ENCODE data around the gene FHAD1. TPM values are rescaled to one million over a fixed set of nuclear protein-coding genes. Genes with fewer than 3 reads are reported as not detected.

The FHAD1 gene
- total and polyA plus RNA-seq, 2 donors (not counting 1 experiment from before 2014, with no cell fraction given): not detected

- no peaks in the 10 kb centered on the region for H3K9me3 Mint-ChIP-seq (ENCODE audit: insufficient read depth)
- intact Hi-C loops (cut with micrococcal nuclease): no loop called here
- H3K4me1 Mint-ChIP-seq: peaks cover 17% of the 10 kb centered on the region
- no peak overlapping the region for H3K4me2 ChIP-seq (replicated peaks; ENCODE audit: low read depth, low read length, poor library complexity, severe bottlenecking)
- no peaks in the 10 kb centered on the region for H4K20me1 ChIP-seq (ENCODE audit: control insufficient read depth, insufficient read depth, low read length, poor library complexity, severe bottlenecking)
- ChIA-PET POLR2A (no interaction called here), CTCF (no interaction called here)
- H3K79me2 ChIP-seq (ENCODE audit: control insufficient read depth, insufficient read depth, low read length): no peaks in the 10 kb centered on the region
- TF ChIP-seq, protein P1, sequence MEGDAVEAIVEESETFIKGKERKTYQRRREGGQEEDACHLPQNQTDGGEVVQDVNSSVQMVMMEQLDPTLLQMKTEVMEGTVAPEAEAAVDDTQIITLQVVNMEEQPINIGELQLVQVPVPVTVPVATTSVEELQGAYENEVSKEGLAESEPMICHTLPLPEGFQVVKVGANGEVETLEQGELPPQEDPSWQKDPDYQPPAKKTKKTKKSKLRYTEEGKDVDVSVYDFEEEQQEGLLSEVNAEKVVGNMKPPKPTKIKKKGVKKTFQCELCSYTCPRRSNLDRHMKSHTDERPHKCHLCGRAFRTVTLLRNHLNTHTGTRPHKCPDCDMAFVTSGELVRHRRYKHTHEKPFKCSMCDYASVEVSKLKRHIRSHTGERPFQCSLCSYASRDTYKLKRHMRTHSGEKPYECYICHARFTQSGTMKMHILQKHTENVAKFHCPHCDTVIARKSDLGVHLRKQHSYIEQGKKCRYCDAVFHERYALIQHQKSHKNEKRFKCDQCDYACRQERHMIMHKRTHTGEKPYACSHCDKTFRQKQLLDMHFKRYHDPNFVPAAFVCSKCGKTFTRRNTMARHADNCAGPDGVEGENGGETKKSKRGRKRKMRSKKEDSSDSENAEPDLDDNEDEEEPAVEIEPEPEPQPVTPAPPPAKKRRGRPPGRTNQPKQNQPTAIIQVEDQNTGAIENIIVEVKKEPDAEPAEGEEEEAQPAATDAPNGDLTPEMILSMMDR (IDR thresholded peaks at IDR 0.05): no peak
- no peak for TF ChIP-seq EZH2 (IDR thresholded peaks at IDR 0.05; ENCODE audit: borderline replicate concordance, insufficient read depth, low read depth, low read length, poor library complexity, severe bottlenecking)
- ATAC-seq (ENCODE audit: low read depth): no peak
- H3K27ac Mint-ChIP-seq: no peak overlapping the region
- peaks cover 0 to 9% (median 0%) of the 10 kb centered on the region in 4 experiments for H3K27me3 ChIP-seq (replicated peaks in 1 of 4; ENCODE audit: control extremely low read depth in 1 of 4, control insufficient read depth in 3 of 4, insufficient read depth in 4 of 4, low read length in 3 of 4)
- peaks cover 9 to 10% of the 10 kb centered on the region in 2 donors for H3K4me1 ChIP-seq (ENCODE audit: control insufficient read depth in 2 of 2, insufficient read depth in 2 of 2, low read length in 2 of 2)
- H3K27ac ChIP-seq (ENCODE audit: low read length in 2 of 2): no peak overlapping the region
- H3K4me3 Mint-ChIP-seq: no peak overlapping the region
- no peak for DNase-seq
- peaks cover 45% of the 10 kb centered on the region for H3K27me3 Mint-ChIP-seq
- WGBS (ENCODE audit: insufficient coverage): no CpG with 5 or more reads among the region's 5 CpGs
- peaks cover 0 to 6% (median 5%) of the 10 kb centered on the region in 3 donors for H3K9me3 ChIP-seq (ENCODE audit: control extremely low read depth in 1 of 3, control insufficient read depth in 2 of 3, insufficient read depth in 1 of 3, low read length in 2 of 3)
- no peaks in the 10 kb centered on the region for H3K36me3 ChIP-seq (replicated peaks in 1 of 2; ENCODE audit: control extremely low read depth in 1 of 2, control insufficient read depth in 1 of 2, extremely low read depth in 1 of 2, insufficient read depth in 2 of 2, low read length in 1 of 2)
- H2AFZ ChIP-seq (ENCODE audit: insufficient read depth, low read depth, low read length, poor library complexity, severe bottlenecking): no peak overlapping the region
- H3K4me3 ChIP-seq (ENCODE audit: control extremely low read depth in 1 of 5, extremely low read depth in 1 of 5, insufficient read depth in 1 of 5, low read depth in 2 of 5, low read length in 4 of 5): no peak overlapping the region
- no peak overlapping the region for H3K9ac ChIP-seq (ENCODE audit: low read length)
These were observed 15.7 kb downstream of the FHAD1 start for GRCh38 chr1:15262706-15263105.

GRCh38 chr1:15264769-15265168 lies 17.7 kb downstream of the FHAD1 start:
- Mint-ChIP-seq H3K4me1 (peaks cover 17% of the 10 kb centered on the region), H3K9me3 (ENCODE audit: insufficient read depth) (no peaks in the 10 kb centered on the region), H3K27ac (no peak overlapping the region), H3K4me3 (no peak overlapping the region), H3K27me3 (peaks cover 53% of the 10 kb centered on the region)
- ChIA-PET POLR2A (interaction anchor here (0.7 kb wide), 1 partner anchor 8 kb away, joined by 3 read pairs; no protein-coding TSS in a partner anchor), CTCF (no interaction called here)
- 100% methylated on average over 1 of the region's 2 CpGs for WGBS (ENCODE audit: insufficient coverage)
- Histone ChIP-seq H3K9ac (ENCODE audit: low read length) (no peak overlapping the region), H3K79me2 (ENCODE audit: control insufficient read depth, insufficient read depth, low read length) (no peaks in the 10 kb centered on the region), H3K36me3 (replicated peaks in 1 of 2; ENCODE audit: control extremely low read depth in 1 of 2, control insufficient read depth in 1 of 2, extremely low read depth in 1 of 2, insufficient read depth in 2 of 2, low read length in 1 of 2) (no peaks in the 10 kb centered on the region), H3K4me1 (ENCODE audit: control insufficient read depth in 2 of 2, insufficient read depth in 2 of 2, low read length in 2 of 2) (peaks cover 9 to 10% of the 10 kb centered on the region in 2 donors), H4K20me1 (ENCODE audit: control insufficient read depth, insufficient read depth, low read length, poor library complexity, severe bottlenecking) (no peaks in the 10 kb centered on the region), H3K4me2 (replicated peaks; ENCODE audit: low read depth, low read length, poor library complexity, severe bottlenecking) (no peak overlapping the region), H3K4me3 (ENCODE audit: control extremely low read depth in 1 of 5, extremely low read depth in 1 of 5, insufficient read depth in 1 of 5, low read depth in 2 of 5, low read length in 4 of 5) (no peak overlapping the region), H2AFZ (ENCODE audit: insufficient read depth, low read depth, low read length, poor library complexity, severe bottlenecking) (no peak overlapping the region), H3K9me3 (ENCODE audit: control extremely low read depth in 1 of 3, control insufficient read depth in 2 of 3, insufficient read depth in 1 of 3, low read length in 2 of 3) (peaks cover 0 to 6% (median 5%) of the 10 kb centered on the region in 3 donors), H3K27me3 (replicated peaks in 1 of 4; ENCODE audit: control extremely low read depth in 1 of 4, control insufficient read depth in 3 of 4, insufficient read depth in 4 of 4, low read length in 3 of 4) (peaks cover 0 to 9% (median 0%) of the 10 kb centered on the region in 4 experiments), H3K27ac (ENCODE audit: low read length in 2 of 2) (no peak overlapping the region)
- ATAC-seq (ENCODE audit: low read depth) (no peak), DNase-seq (no peak)
- TF ChIP-seq EZH2 (IDR thresholded peaks at IDR 0.05; ENCODE audit: borderline replicate concordance, insufficient read depth, low read depth, low read length, poor library complexity, severe bottlenecking): no peak
- TF ChIP-seq, protein P1 (IDR thresholded peaks at IDR 0.05): no peak
- intact Hi-C loops (cut with micrococcal nuclease): no loop called here
